Muscle of arm (tissue), 12 donors: ENCODE measurements around the gene ANKRD39. TPM values are rescaled to one million over a fixed set of nuclear protein-coding genes. Genes with fewer than 3 reads are reported as not detected.
"Not testable (repeated sequence)": the region's sequence is repeated elsewhere in the genome, so short reads cannot be mapped to it uniquely, and the experiment has no call there.

Experiments
- DNase-seq: peaks from one replicate; pipeline ENCODE4 v3.0.0-alpha.2; 2013
- polyA plus RNA-seq, 12 donors: library from polyadenylated mRNA; unstranded; fragments of 120-200 nt; gene quantifications; one replicate each; pipeline ENCODE4 v1.2.1, GENCODE V29; 2013; ENCODE audit not compliant: insufficient read length in 12 of 12

ANKRD39 gene
- polyA plus RNA-seq, 12 donors, result 5.5 to 9.4 (median 7.2) TPM; not detected in 2

DNA sequence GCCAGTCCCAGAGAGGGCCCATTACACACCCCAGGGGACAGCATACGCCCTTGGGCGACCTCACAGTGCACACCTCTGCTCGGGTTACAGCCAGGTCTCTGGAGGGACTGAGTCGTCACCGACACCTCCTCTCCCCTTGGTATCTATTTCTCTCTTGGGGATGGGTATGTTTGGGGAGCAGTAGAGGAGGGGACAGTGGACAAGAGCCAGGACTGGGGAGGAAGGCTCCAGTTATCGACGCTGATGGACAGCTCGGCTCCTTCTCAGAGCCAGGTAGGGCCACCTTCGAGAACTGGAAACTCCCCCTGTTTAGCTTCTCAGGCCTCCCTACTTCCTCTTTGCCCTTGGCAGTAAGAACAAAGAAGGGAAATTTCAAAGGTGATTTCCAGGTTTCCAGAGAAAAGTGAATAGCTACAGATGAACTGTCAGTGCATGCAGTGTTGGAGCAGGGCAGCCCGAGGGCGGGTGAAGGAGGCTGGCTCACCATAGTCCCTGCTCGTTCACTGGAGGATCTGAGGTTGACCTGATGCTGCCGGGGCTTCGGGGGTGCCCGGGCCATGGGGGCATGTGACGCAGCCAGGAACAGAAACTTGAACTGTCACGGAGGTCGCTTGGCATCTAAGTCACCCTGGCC is 16.5 kb upstream of the ANKRD39 start:
- no peak for DNase-seq

GRCh38 chr2:96873651-96874096 is 15.9 kb upstream of the ANKRD39 start:
- DNase-seq, result no peak

- no peak for DNase-seq
These were observed 15.0 kb upstream of the ANKRD39 start for GRCh38 chr2:96872591-96873349.

- DNase-seq, result no peak
These were observed 12.9 kb upstream of the ANKRD39 start for GRCh38 chr2:96870626-96871255.

GRCh38 chr2:96869822-96870625 is 12.2 kb upstream of the ANKRD39 start, which contains the start of gene SEMA4C:
TSS of gene SEMA4C (minus strand) at chr2:96870080. CDS start at chr2:96867886, 2,194 bp downstream.
- DNase-seq, result no peak

DNA sequence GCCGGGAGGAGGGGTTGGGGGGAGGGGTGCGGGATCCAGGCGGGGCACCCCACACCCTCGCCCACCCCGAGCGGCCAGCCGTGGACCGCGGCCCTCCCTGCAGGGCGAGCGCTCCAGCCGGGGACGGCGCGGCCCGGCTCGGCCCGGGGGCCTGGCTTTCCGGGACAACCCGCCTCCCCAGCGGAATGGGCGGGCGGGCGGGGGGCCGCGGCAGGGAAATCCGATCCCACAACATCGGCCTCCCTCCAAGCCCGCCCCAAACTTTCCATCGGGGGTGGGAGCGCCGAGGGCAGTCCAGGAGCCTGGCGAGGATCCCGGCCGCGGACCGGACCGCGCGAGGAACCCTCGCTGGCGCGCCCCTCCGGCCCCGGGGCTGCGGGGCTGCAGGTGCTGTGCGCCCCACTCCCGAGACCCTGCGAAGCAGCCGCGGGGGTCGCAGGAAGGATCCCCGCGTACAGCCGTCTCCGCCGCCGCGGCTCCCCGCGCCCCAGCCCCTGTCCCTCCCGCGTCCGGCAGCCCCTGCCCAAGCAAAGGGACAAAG is 11.5 kb upstream of the ANKRD39 start:
- DNase-seq, result peak; percentile 87

- peak; percentile 88 for DNase-seq
These were observed 10.9 kb upstream of the ANKRD39 start for GRCh38 chr2:96868555-96869280.

GRCh38 chr2:96867756-96868554 is 10.1 kb upstream of the ANKRD39 start:
- DNase-seq, result no peak

DNA sequence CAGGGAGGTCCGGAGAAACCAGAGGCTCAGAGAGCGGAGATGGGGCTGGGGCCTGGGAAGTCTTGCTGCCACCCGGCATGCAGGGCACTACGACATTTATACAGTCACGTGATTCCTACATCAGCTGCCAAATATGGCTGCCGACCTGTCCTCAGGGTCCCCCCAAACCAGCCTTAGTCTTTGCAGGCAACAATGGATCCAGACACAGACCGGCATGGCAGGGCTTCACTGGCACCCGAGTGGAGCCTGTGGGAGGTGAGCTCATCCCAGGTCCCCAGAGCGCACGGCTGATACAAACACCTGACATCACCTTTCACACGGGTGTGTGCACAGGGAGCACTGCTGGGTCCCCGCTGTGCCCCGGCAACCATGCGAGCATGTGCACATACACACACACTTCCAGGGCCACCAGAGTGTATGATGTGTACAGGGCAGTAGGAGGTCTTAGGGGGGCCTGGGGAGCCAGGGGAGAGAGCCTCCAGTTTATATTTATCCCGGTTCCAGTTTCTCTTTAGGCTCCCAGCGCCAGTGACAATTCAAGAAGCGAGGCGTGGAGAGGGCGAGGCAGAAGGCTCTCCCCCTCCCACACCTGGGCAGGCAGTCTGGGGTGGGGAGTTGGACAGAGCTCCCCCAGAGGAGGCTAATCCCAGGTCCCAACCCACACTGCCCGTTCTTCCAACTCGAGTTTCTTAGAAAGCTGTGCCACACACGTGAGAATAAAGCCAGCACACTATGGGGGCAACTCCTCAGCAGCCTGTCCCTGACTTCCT is 9.4 kb upstream of the ANKRD39 start:
- no peak for DNase-seq

- DNase-seq, result no peak
These were observed 8.8 kb upstream of the ANKRD39 start for GRCh38 chr2:96866586-96866985.

- no peak for DNase-seq
These were observed 8.3 kb upstream of the ANKRD39 start for GRCh38 chr2:96866149-96866548.

GRCh38 chr2:96865654-96866053 is 7.8 kb upstream of the ANKRD39 start:
- DNase-seq, result no peak

DNA sequence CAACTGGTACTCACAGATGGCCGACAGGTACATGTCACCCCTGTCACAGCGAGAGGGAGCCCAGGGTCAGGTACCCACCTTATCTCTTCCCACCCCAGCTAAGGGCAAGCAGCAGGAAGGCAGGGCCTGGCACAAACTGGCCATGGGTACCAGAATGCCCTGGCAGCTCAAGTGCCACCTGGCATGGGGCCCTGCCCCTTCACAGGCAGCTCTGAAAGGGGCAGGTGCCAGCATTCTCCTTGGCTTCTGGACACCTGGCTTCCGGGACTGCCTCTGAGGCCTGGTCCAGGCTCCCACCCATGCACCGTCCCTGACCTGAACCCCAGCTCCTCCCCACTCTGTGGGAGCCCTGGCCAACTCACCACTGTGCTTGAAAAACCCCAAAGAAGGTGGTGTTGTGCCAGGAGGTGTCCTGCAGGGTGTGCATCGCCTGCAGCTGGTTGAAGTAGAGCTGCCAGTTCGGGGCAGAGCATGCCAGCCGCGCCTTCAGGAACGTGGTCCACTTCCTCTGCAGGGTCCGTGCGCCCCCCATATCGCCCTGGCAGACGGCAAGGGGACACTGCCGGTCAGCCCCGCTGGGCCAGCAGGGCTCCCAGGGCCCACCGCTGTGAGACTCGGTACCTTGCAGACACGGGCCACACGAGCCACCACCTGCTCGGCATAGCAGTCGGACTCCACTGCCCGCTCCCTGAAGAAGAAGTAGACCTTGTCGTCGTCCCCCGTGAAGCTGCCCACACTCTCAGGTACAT is 6.7 kb upstream of the ANKRD39 start:
- no peak for DNase-seq

- no peak for DNase-seq
These were observed 5.9 kb upstream of the ANKRD39 start for GRCh38 chr2:96863575-96864342.

DNA sequence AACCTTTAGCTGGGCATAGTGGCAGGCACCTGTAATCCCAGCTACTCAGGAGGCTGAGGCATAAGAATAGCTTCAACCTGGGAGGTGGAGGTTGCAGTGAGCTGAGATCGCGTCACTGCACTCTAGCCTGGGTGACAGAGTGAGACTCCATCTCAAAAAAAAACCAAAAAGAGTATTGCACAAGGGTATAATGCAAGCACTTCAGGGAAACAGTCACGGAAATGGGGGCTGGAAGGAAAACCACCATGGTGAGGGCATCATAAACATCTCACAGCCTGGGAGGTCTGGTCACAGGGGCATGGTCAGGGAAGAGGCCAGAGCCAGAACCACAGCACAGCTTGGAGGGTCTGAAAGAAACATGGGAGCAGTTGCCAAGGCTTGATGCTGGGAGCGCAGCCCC is 5.2 kb upstream of the ANKRD39 start:
- DNase-seq, result not testable (repeated sequence)

DNA sequence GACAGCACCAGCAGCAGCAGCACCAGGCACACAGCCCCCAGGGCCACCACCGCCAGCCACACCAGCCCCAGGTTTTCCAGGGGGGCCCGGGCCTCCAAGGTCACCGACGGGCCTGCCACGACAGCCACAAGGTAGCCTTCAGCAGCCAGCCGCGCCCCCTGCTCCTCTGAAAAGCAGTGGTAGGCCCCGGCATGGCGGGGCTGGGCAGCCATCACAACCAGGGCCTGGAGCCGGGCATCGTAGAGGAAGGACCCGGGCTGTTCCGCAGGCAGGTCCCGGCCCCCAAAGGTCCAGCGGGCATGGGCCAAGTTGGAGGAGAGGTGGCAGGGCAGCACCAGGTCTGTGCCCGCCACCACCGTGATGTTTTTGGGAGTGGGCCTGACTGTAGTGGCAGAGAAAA is 3.3 kb upstream of the ANKRD39 start:
- no peak for DNase-seq
